HepG2 (cell line): ENCODE measurements around the gene BMF. TPM values are rescaled to one million over a fixed set of nuclear protein-coding genes. Genes with fewer than 3 reads are reported as not detected.

Source experiments
- ARID3A ChIP-seq: IDR thresholded peaks from 2 replicates; pipeline ENCODE4 v1.6.1; 2012; ENCODE audit warnings: low read depth, low read length, improper control_type of control experiment
- ETV5 ChIP-seq: IDR thresholded peaks from 2 replicates; pipeline ENCODE4 v1.6.1; 2018; ENCODE audit warnings: missing biosample characterization, missing genetic modification reagents, inconsistent platforms, borderline replicate concordance
- GFI1 ChIP-seq: sonication (generic); formaldehyde crosslinking; IDR thresholded peaks from 2 replicates; pipeline ENCODE4 v1.5.0; 2020; ENCODE audit warnings: missing genetic modification reagents, mild to moderate bottlenecking, borderline replicate concordance
- MNT ChIP-seq: fragments of 450-650 bp; IDR thresholded peaks from 2 replicates; pipeline ENCODE4 v1.6.1; 2016
- NR2F2 ChIP-seq: IDR thresholded peaks from 2 replicates; pipeline ENCODE4 v1.6.1; 2012; ENCODE audit warnings: low read depth, inconsistent platforms, borderline replicate concordance
- NRL ChIP-seq: sonication (generic); formaldehyde crosslinking; IDR thresholded peaks from 2 replicates; pipeline ENCODE4 v1.5.0; 2020; ENCODE audit warnings: missing genetic modification reagents, mild to moderate bottlenecking, moderate library complexity, borderline replicate concordance
- SOX5 ChIP-seq: IDR thresholded peaks from 2 replicates; pipeline ENCODE4 v1.6.1; 2016; ENCODE audit warnings: borderline replicate concordance
- ZFP37 ChIP-seq: sonication (generic); formaldehyde crosslinking; IDR thresholded peaks from 2 replicates; pipeline ENCODE4 v1.4.0; 2020; ENCODE audit warnings: missing genetic modification reagents, borderline replicate concordance
- ZNF383 ChIP-seq: sonication (generic); formaldehyde crosslinking; IDR thresholded peaks from 2 replicates; pipeline ENCODE4 v1.4.0; 2020; ENCODE audit warnings: missing genetic modification reagents, mild to moderate bottlenecking, borderline replicate concordance
- ZNF570 ChIP-seq: sonication (generic); formaldehyde crosslinking; IDR thresholded peaks from 2 replicates; pipeline ENCODE4 v1.4.0; 2020; ENCODE audit warnings: mild to moderate bottlenecking, missing genetic modification reagents, borderline replicate concordance
- ZNF670 ChIP-seq: sonication (generic); formaldehyde crosslinking; IDR thresholded peaks from 2 replicates; pipeline ENCODE4 v1.8.0; 2022; ENCODE audit warnings: mild to moderate bottlenecking, missing genetic modification reagents, borderline replicate concordance
- ZNF704 ChIP-seq: sonication (generic); formaldehyde crosslinking; IDR thresholded peaks from 2 replicates; pipeline ENCODE4 v1.8.1; 2023; ENCODE audit warnings: mild to moderate bottlenecking, inconsistent platforms, moderate library complexity, missing genetic modification reagents, borderline replicate concordance
- polyA plus RNA-seq, 8 experiments: library from polyadenylated mRNA; depleted of rRNA in 3 of 8; stranded (reverse) in 7 of 8; unstranded in 1 of 8; fragments of >200 nt; fragmentation: Illumina TruSeq in 4 of 8; extraction: Trizol in 4 of 8; gene quantifications; 2 replicates each; pipeline versions ENCODE4 v1.2.1 to v1.2.3, GENCODE V29; 2011 to 2016; ENCODE audit warnings: low read depth in 4 of 8, missing spikeins in 1 of 8, mixed read lengths in 1 of 8; ENCODE audit not compliant: insufficient read depth in 1 of 8
- total RNA-seq, 5 experiments: library from RNA; depleted of rRNA; stranded (reverse); fragments of >200 nt; fragmentation: Illumina TruSeq; extraction: Trizol; gene quantifications; 2 replicates each; pipeline ENCODE4 v1.2.3, GENCODE V29; 2016; ENCODE audit warnings: low read depth in 1 of 5
- TF ChIP-seq, protein P1 (sequence below): sonication (generic); formaldehyde crosslinking; IDR thresholded peaks from 2 replicates; pipeline ENCODE4 v1.8.0; 2022; ENCODE audit warnings: missing genetic modification reagents, mild to moderate bottlenecking, moderate library complexity, borderline replicate concordance
- TF ChIP-seq, protein P2 (sequence below), 2 experiments: sonication (generic) in 1 of 2; formaldehyde crosslinking in 1 of 2; IDR thresholded peaks; 2 replicates each; pipeline versions ENCODE4 v1.4.0 to v1.6.1; 2016 to 2020; ENCODE audit warnings: borderline replicate concordance in 1 of 2, low read depth in 1 of 2, mild to moderate bottlenecking in 1 of 2, missing genetic modification reagents in 1 of 2

BMF gene
- total and polyA plus RNA-seq, 2 of the 13 experiments (the other 11 are each of a cell fraction or from before 2014, with no cell fraction given): 8.7 to 15.9 TPM

DNA sequence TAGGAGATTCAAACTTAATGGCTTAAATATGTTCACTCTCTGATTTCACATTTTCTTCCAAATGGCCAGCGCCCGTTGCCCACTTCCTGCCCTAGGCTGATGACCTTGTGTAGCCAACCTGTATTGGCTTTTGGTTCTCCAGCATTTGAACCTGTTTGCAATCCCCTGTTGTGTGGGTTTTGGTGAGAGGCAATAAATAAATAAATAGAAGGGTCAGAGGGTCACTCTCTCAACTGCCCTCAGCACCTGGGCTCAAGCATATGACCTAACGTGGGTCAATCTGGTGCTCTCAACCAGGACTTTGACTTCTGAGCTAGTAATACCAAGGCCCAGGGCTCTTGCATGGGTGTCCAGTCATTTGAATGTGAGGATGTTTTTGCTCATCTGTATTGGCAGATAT is 67.9 kb downstream of the BMF start (continued):
- TF ChIP-seq NRL: no peak
- TF ChIP-seq NR2F2: peak; percentile 94
- no peak for TF ChIP-seq MNT
- no peak for TF ChIP-seq ZNF704
- TF ChIP-seq ZNF383 (CRISPR knock-in tag): no peak
- TF ChIP-seq ARID3A: peak; percentile 60; the same call in 1 of the 2 replicates
- TF ChIP-seq, protein P1, sequence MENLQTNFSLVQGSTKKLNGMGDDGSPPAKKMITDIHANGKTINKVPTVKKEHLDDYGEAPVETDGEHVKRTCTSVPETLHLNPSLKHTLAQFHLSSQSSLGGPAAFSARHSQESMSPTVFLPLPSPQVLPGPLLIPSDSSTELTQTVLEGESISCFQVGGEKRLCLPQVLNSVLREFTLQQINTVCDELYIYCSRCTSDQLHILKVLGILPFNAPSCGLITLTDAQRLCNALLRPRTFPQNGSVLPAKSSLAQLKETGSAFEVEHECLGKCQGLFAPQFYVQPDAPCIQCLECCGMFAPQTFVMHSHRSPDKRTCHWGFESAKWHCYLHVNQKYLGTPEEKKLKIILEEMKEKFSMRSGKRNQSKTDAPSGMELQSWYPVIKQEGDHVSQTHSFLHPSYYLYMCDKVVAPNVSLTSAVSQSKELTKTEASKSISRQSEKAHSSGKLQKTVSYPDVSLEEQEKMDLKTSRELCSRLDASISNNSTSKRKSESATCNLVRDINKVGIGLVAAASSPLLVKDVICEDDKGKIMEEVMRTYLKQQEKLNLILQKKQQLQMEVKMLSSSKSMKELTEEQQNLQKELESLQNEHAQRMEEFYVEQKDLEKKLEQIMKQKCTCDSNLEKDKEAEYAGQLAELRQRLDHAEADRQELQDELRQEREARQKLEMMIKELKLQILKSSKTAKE (CRISPR knock-in tag): peak; percentile 29; the same call in 1 of the 2 replicates
- TF ChIP-seq ZNF670 (CRISPR knock-in tag): no peak
- peak; percentile 42; the same call in 1 of the 2 replicates for TF ChIP-seq GFI1 (CRISPR knock-in tag)
- TF ChIP-seq, protein P2, sequence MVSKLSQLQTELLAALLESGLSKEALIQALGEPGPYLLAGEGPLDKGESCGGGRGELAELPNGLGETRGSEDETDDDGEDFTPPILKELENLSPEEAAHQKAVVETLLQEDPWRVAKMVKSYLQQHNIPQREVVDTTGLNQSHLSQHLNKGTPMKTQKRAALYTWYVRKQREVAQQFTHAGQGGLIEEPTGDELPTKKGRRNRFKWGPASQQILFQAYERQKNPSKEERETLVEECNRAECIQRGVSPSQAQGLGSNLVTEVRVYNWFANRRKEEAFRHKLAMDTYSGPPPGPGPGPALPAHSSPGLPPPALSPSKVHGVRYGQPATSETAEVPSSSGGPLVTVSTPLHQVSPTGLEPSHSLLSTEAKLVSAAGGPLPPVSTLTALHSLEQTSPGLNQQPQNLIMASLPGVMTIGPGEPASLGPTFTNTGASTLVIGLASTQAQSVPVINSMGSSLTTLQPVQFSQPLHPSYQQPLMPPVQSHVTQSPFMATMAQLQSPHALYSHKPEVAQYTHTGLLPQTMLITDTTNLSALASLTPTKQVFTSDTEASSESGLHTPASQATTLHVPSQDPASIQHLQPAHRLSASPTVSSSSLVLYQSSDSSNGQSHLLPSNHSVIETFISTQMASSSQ (IDR thresholded peaks at IDR 0.05; ENCODE audit: low read depth): no peak
- TF ChIP-seq, protein P2 (CRISPR knock-in tag; IDR thresholded peaks at IDR 0.05; ENCODE audit: borderline replicate concordance): no peak
- no peak for TF ChIP-seq ZFP37
- TF ChIP-seq SOX5: peak; percentile 55; the same call in 1 of the 2 replicates
- peak; percentile 51; the same call in 1 of the 2 replicates for TF ChIP-seq ETV5
- no peak for TF ChIP-seq ZNF570 (CRISPR knock-in tag)
